ENCODE measurements around the gene SEPHS1.
"Not testable (repeated sequence)": the region's sequence is repeated elsewhere in the genome, so short reads cannot be mapped to it uniquely, and the experiment has no call there.

The SEPHS1 gene

DNA sequence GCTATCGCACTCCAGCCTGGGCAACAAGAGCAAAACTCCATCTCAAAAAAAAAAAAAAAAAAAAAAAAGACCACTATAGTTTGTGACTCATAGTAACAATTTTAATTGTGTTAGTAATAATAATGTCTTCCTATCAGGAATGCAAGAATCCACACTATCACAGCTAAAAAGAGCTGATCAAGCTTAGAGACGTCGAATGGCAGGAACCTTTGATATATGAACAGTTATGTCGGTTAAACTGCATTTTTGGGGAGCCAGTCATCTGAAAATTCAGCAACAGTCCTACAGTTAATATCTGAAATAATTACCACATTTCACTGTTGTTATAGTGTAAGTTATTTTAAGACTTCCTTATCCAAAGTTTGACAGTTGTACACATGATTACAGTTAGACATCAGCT, 57.0 kb downstream of the SEPHS1 start:
- Mint-ChIP-seq H3K4me1 (no peaks in the 10 kb centered on the region), H3K27ac (no peak overlapping the region), H3K9me3 (no peaks in the 10 kb centered on the region), H3K4me3 (no peak overlapping the region), H3K27me3 (no peaks in the 10 kb centered on the region)
- no peak for ATAC-seq
- no peak for DNase-seq

DNA sequence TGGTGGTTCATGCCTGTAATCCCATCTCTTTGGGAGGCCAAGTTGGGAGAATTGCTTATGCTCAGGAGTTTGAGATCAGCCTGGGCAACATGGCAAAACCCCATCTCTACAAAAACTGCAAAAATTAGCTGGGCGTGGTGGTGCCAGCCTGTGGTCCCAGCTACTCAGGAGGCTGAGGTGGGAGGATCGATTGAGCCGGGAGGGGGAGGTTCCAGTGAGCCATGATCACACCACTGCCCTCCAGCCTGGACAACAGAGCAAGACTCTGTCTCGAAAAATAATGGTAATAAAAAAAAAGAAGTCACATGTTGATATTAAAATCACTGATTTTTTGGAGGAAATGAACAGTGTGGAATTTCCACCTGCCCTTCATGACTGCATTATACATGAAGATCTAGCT, 64.0 kb downstream of the SEPHS1 start:
- Mint-ChIP-seq H3K27me3 (no peaks in the 10 kb centered on the region), H3K9me3 (no peaks in the 10 kb centered on the region), H3K4me3 (no peak overlapping the region), H3K27ac (no peak overlapping the region), H3K4me1 (no peaks in the 10 kb centered on the region)
- ATAC-seq (no peak), DNase-seq (no peak)

DNA sequence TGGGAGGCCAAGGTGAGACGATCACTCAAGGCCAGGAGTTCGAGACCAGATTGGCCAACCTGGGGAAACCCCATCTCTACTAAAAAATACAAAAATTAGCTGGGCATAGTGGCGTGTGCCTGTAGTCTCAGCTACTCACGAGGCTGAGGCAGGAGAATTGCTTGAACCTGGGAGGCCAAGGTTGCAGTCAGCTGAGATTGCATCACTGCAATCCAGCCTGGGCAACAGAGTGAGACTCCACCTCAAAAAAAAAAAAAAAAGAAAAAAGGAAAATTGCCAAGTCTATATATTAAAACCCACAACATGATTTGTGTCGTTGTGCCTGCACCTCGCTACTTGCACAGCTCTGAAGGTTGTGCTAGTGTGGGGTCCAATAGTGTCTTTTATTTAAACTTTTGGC, 65.7 kb downstream of the SEPHS1 start:
- H3K27ac Mint-ChIP-seq, H3K9me3 Mint-ChIP-seq, H3K27me3 Mint-ChIP-seq, H3K4me3 Mint-ChIP-seq, ATAC-seq, DNase-seq, H3K4me1 Mint-ChIP-seq: not testable (repeated sequence)

- Mint-ChIP-seq H3K27ac (no peak overlapping the region), H3K9me3 (no peaks in the 10 kb centered on the region), H3K27me3 (no peaks in the 10 kb centered on the region), H3K4me3 (no peak overlapping the region), H3K4me1 (peaks cover 1% of the 10 kb centered on the region)
- ATAC-seq: no peak
- no peak for DNase-seq
Measured at GRCh38 chr10:13276749-13277365, 71.2 kb downstream of the SEPHS1 start.

DNA sequence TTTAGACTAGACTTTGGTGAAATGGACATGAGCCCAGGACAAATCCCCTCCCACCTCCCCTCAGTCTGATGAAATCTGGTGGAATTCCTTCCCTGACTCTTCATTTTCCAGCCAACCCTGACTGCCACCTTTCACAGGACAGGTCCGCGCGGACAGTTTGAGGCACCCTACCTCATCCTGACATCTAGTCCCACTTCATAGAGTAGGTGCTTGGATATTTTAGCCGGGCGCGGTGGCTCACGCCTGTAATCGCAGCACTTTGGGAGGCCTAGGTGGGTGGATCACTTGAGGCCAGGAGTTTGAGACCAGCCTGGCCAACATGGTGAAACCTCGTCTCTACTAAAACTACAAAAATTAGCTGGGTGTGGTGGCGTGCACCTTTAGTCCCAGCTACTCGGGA, 71.9 kb downstream of the SEPHS1 start:
- H3K4me1 Mint-ChIP-seq, H3K4me3 Mint-ChIP-seq, DNase-seq, H3K9me3 Mint-ChIP-seq, H3K27ac Mint-ChIP-seq, H3K27me3 Mint-ChIP-seq, ATAC-seq: not testable (repeated sequence)

DNA sequence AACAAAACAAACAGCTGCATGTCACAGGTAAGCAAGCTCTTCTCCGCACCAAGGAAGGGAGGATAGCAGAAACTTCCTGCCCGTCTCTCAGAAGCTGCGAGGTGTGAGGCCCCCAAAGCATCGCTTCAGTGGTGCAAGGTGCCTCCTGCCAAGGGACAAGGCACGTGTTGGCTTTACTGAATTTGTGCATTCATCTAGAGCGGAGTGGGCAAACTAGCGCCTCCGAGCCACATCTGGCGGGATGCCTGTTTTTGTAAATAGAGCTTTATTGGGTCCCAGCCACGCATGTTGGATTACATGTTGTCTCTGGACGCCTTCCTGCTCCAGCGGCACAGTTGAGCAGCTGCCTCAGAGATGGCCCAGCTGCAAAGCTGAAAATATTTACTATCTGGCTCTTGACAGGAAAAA, 75.9 kb downstream of the SEPHS1 start:
- Mint-ChIP-seq H3K9me3 (no peaks in the 10 kb centered on the region), H3K27ac (no peak overlapping the region), H3K4me1 (peaks cover 9% of the 10 kb centered on the region), H3K4me3 (no peak overlapping the region), H3K27me3 (no peaks in the 10 kb centered on the region)
- DNase-seq (no peak), ATAC-seq (no peak)

GRCh38 chr10:13271552-13272163, 76.4 kb downstream of the SEPHS1 start:
- peak; percentile 85 for ATAC-seq
- Mint-ChIP-seq H3K9me3 (no peaks in the 10 kb centered on the region), H3K4me1 (peaks cover 9% of the 10 kb centered on the region), H3K27me3 (no peaks in the 10 kb centered on the region), H3K27ac (peak overlapping the region; percentile 29 to 35), H3K4me3 (no peak overlapping the region)
- peak; percentile 37 to 48 for DNase-seq

DNA sequence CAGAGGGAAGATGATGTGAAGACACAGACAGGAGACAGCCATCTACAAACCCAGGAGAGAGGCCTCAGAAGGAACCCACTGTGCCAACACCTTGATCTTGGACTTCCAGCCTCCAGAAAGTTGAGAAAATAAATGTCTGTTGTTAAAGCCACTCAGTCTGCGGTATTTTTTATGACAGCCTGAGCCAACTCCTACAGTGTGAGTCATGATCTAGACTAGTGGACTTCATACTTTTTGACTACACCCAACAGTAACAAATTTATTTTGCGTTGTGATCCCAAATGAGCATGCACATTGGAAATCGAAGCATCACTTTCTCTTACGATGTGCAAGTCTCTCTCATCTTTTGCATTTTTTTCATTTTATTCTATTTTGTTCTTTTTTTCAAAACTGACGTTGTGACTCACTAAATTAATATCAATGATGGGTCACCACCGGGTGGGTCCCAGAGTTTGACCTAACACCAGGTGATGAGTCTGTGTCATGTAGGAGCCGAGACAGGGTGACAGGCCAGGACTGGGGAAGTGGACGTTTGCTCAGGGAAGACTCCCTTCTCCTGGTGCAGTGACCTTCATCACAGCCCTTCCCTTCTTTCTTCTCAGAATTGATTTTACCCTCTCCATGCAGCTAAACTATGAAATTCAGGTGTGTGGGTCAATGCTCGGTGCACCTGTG, 77.1 kb downstream of the SEPHS1 start:
- Mint-ChIP-seq H3K4me3 (no peak overlapping the region), H3K27me3 (no peaks in the 10 kb centered on the region), H3K9me3 (no peaks in the 10 kb centered on the region), H3K4me1 (peaks cover 9% of the 10 kb centered on the region), H3K27ac (no peak overlapping the region)
- DNase-seq (no peak), ATAC-seq (no peak)

DNA sequence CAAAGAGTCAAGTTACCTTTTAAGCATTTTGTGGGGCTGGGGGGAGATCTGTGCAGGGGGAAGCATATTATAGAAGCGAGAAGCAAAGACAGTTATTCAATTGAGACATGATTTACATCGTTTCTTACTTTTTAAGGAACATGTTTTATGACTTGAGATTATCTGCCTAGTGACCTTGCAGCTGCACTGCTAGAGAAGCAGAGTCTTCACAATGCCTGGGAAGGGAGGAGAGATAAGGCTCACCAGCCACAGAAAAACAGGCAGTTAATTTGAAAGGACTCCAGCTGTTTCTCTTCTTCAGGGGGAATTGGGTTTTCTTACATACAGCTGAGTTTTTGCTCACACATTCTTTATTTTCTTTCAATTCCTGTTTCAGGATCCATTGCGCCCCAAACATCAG, 79.3 kb downstream of the SEPHS1 start:
- Mint-ChIP-seq H3K9me3 (no peaks in the 10 kb centered on the region), H3K4me3 (no peak overlapping the region), H3K4me1 (peaks cover 9% of the 10 kb centered on the region), H3K27me3 (peaks cover 9% of the 10 kb centered on the region), H3K27ac (no peak overlapping the region)
- no peak for ATAC-seq
- DNase-seq: no peak

DNA sequence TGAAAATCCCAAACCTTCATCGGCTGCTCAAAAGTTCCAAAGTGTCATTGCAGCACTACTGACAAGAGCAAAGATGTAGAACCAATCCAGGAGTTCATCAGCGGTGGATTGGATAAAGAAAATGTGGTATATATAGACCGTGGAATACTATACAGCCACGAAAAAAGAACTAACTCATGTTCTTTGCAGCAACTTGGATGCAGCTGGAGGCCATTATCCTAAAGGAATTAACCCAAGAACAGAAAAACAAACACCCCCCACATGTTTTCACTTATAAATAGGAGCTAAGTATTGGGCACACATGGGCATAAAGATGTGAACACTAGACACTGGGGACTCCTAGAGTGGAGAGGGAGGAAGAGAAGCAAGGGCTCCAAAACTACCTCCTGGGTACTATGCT, 79.8 kb downstream of the SEPHS1 start:
- H3K4me3 Mint-ChIP-seq: no peak overlapping the region

More for the DNA sequence above, 79.8 kb downstream of the SEPHS1 start:
- Mint-ChIP-seq H3K27me3 (peaks cover 14% of the 10 kb centered on the region), H3K27ac (peak overlapping the region in 1 of 2 donors; percentile 24), H3K4me1 (peaks cover 9% of the 10 kb centered on the region), H3K9me3 (no peaks in the 10 kb centered on the region)
- ATAC-seq (no peak), DNase-seq (no peak)

Measured in stimulated activated naive CD8-positive, alpha-beta T cell treated with anti-CD3 and anti-CD28 coated beads, Interleukin-15, amount 100 ng/mL, for 72 hours (primary cell).